HG03558 (cell line): ENCODE results near the gene NME3.

ENCODE experiments used
- ATAC-seq: cut with Tn5 transposase; IDR thresholded peaks from one replicate; pipeline ENCODE4 v1.9.1; 2021; ENCODE audit warnings: moderate number of reproducible peaks; ENCODE audit not compliant: unreplicated experiment; ENCODE audit errors: extremely low read depth

The NME3 gene

GRCh38 chr16:1794221-1794871 lies 23.0 kb upstream of the NME3 start:
- ATAC-seq: no peak

GRCh38 chr16:1793578-1794220 lies 22.4 kb upstream of the NME3 start, which contains the start of gene IGFALS:
TSS of gene IGFALS (minus strand) at chr16:1793705. CDS start at chr16:1793652, 53 bp downstream.
- no peak for ATAC-seq

- no peak for ATAC-seq
Observed at GRCh38 chr16:1792836-1793577, 21.7 kb upstream of the NME3 start.

- ATAC-seq: no peak
Observed at GRCh38 chr16:1791943-1792812, 20.8 kb upstream of the NME3 start.

GRCh38 chr16:1791256-1791942 lies 20.1 kb upstream of the NME3 start:
- ATAC-seq: no peak

- no peak for ATAC-seq
Observed at GRCh38 chr16:1790611-1791255, 19.4 kb upstream of the NME3 start.

- ATAC-seq: no peak
Observed at GRCh38 chr16:1790261-1790610, 18.9 kb upstream of the NME3 start.

- ATAC-seq: no peak
Observed at GRCh38 chr16:1789643-1790045, 18.3 kb upstream of the NME3 start.

GRCh38 chr16:1788708-1789100 lies 17.4 kb upstream of the NME3 start:
- no peak for ATAC-seq

- no peak for ATAC-seq
Observed at GRCh38 chr16:1788095-1788707, 16.9 kb upstream of the NME3 start.

GRCh38 chr16:1787322-1788094 lies 16.2 kb upstream of the NME3 start:
- no peak for ATAC-seq

- no peak for ATAC-seq
Observed at GRCh38 chr16:1787056-1787321, 15.6 kb upstream of the NME3 start.

- ATAC-seq: no peak
Observed at GRCh38 chr16:1786242-1787055, 15.1 kb upstream of the NME3 start.

GRCh38 chr16:1785846-1786170 lies 14.5 kb upstream of the NME3 start:
- ATAC-seq: no peak

- ATAC-seq: no peak
Observed at GRCh38 chr16:1784977-1785845, 13.9 kb upstream of the NME3 start.

- ATAC-seq: peak; percentile 69
Observed at GRCh38 chr16:1782408-1783264, 11.3 kb upstream of the NME3 start, which contains the start of the genes NUBP2 and SPSB3. TSS of gene NUBP2 (plus strand) at chr16:1782960. CDS start at chr16:1783021, 61 bp downstream. TSS of gene SPSB3 (minus strand) at chr16:1782571. CDS start at chr16:1781483, 1,088 bp downstream.
